ENCODE data around the gene GEMIN5.

The GEMIN5 gene

DNA sequence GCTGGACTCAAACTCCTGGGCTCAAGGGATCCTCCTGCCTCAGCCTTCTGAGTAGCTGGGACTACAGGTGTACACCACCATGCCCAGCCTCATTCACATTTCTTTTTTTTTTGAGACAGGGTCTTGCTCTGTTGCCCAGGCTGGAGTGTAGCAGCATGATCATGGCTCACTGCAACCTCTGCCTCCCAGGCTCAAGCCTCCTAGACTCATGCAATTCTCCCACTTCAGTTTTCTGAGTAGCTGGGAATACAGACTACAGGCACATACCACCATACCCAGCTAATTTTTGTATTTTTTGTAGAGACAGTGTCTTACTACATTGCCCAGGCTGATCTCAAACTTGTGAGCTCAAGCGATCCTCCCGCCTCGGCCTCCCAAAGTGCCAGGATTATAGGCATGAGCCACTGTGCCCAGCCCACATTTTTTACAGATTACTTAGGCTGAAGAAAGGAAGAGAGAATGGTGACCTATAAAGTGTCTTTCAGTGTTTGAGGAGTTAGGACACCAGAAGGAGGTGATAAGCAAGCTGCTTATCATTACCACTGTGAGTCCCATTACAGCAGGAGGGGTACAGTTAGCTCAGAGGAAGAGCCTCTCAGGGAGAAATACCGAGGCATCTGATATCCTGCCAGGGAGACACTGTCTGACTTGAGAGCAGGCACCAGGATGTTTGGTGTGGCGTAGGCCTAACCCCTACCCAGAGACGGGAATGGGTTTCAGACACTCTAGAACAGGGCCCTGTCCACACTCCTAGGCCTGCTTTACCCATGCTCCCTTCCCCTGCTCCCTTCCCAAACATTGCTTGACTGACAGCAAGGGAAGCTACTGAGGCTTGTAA, 97.4 kb downstream of the GEMIN5 start:
- no peak for DNase-seq (ENCODE audit: low read depth in 1 of 2, low spot score in 1 of 2)

More for the DNA sequence above, 97.4 kb downstream of the GEMIN5 start:
- Histone ChIP-seq H3K4me3 (replicated peaks; ENCODE audit: insufficient read depth, low read length) (no peak overlapping the region), H3K27me3 (ENCODE audit: insufficient read depth, poor library complexity, severe bottlenecking) (no peaks in the 10 kb centered on the region), H3K27ac (replicated peaks) (no peak overlapping the region)
- TF ChIP-seq, protein P1, sequence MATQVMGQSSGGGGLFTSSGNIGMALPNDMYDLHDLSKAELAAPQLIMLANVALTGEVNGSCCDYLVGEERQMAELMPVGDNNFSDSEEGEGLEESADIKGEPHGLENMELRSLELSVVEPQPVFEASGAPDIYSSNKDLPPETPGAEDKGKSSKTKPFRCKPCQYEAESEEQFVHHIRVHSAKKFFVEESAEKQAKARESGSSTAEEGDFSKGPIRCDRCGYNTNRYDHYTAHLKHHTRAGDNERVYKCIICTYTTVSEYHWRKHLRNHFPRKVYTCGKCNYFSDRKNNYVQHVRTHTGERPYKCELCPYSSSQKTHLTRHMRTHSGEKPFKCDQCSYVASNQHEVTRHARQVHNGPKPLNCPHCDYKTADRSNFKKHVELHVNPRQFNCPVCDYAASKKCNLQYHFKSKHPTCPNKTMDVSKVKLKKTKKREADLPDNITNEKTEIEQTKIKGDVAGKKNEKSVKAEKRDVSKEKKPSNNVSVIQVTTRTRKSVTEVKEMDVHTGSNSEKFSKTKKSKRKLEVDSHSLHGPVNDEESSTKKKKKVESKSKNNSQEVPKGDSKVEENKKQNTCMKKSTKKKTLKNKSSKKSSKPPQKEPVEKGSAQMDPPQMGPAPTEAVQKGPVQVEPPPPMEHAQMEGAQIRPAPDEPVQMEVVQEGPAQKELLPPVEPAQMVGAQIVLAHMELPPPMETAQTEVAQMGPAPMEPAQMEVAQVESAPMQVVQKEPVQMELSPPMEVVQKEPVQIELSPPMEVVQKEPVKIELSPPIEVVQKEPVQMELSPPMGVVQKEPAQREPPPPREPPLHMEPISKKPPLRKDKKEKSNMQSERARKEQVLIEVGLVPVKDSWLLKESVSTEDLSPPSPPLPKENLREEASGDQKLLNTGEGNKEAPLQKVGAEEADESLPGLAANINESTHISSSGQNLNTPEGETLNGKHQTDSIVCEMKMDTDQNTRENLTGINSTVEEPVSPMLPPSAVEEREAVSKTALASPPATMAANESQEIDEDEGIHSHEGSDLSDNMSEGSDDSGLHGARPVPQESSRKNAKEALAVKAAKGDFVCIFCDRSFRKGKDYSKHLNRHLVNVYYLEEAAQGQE (IDR thresholded peaks at IDR 0.05; ENCODE audit: insufficient replicate concordance, low read depth): no peak
- TF ChIP-seq, protein P2, sequence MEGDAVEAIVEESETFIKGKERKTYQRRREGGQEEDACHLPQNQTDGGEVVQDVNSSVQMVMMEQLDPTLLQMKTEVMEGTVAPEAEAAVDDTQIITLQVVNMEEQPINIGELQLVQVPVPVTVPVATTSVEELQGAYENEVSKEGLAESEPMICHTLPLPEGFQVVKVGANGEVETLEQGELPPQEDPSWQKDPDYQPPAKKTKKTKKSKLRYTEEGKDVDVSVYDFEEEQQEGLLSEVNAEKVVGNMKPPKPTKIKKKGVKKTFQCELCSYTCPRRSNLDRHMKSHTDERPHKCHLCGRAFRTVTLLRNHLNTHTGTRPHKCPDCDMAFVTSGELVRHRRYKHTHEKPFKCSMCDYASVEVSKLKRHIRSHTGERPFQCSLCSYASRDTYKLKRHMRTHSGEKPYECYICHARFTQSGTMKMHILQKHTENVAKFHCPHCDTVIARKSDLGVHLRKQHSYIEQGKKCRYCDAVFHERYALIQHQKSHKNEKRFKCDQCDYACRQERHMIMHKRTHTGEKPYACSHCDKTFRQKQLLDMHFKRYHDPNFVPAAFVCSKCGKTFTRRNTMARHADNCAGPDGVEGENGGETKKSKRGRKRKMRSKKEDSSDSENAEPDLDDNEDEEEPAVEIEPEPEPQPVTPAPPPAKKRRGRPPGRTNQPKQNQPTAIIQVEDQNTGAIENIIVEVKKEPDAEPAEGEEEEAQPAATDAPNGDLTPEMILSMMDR (IDR thresholded peaks at IDR 0.05; ENCODE audit: insufficient read depth, low read length): no peak
- no peak for TF ChIP-seq SPI1 (IDR thresholded peaks at IDR 0.05; ENCODE audit: borderline replicate concordance, low read depth)
- TF ChIP-seq POLR2AphosphoS5 (IDR thresholded peaks at IDR 0.05; ENCODE audit: low read depth): no peak
- no peak for TF ChIP-seq GABPA (IDR thresholded peaks at IDR 0.05; ENCODE audit: low read depth)

Data from HL-60 (cell line).